Fibroblast of the conjunctiva (primary cell): ENCODE measurements around the gene ARHGAP10.

Experiments
- DNase-seq: peaks from one replicate; pipeline ENCODE4 v3.0.0-alpha.2; 2010; ENCODE audit warnings: low read depth

The ARHGAP10 gene

GRCh38 chr4:148041606-148042329, 309.9 kb downstream of the ARHGAP10 start:
- no peak for DNase-seq

GRCh38 chr4:148044089-148044911, 312.4 kb downstream of the ARHGAP10 start:
- DNase-seq: no peak

- no peak for DNase-seq
These were observed 313.0 kb downstream of the ARHGAP10 start for GRCh38 chr4:148044912-148045352.

- no peak for DNase-seq
These were observed 316.7 kb downstream of the ARHGAP10 start for GRCh38 chr4:148048598-148048997.

- DNase-seq: no peak
These were observed 319.5 kb downstream of the ARHGAP10 start for GRCh38 chr4:148051403-148051802.

- no peak for DNase-seq
These were observed 320.6 kb downstream of the ARHGAP10 start for GRCh38 chr4:148052448-148052847.

- no peak for DNase-seq
These were observed 321.6 kb downstream of the ARHGAP10 start for GRCh38 chr4:148053298-148054003.

GRCh38 chr4:148054275-148054674, 322.4 kb downstream of the ARHGAP10 start:
- no peak for DNase-seq

- DNase-seq: no peak
These were observed 324.0 kb downstream of the ARHGAP10 start for GRCh38 chr4:148055844-148056243.

- DNase-seq: peak; percentile 26
These were observed 325.0 kb downstream of the ARHGAP10 start for GRCh38 chr4:148056879-148057278.

GRCh38 chr4:148057516-148057915, 325.6 kb downstream of the ARHGAP10 start:
- no peak for DNase-seq

- DNase-seq: no peak
These were observed 326.3 kb downstream of the ARHGAP10 start for GRCh38 chr4:148057984-148058859.

- no peak for DNase-seq
These were observed 327.8 kb downstream of the ARHGAP10 start for GRCh38 chr4:148059617-148060180.

GRCh38 chr4:148060264-148061140, 328.6 kb downstream of the ARHGAP10 start:
- no peak for DNase-seq

- DNase-seq: no peak
These were observed 329.2 kb downstream of the ARHGAP10 start for GRCh38 chr4:148061141-148061481.

- no peak for DNase-seq
These were observed 329.9 kb downstream of the ARHGAP10 start for GRCh38 chr4:148061795-148062194.

- DNase-seq: no peak
These were observed 330.5 kb downstream of the ARHGAP10 start for GRCh38 chr4:148062301-148062950.

- no peak for DNase-seq
These were observed 332.6 kb downstream of the ARHGAP10 start for GRCh38 chr4:148064451-148064850.

GRCh38 chr4:148065075-148065474, 333.2 kb downstream of the ARHGAP10 start:
- DNase-seq: peak; percentile 21
